H1 (cell line): Measurements from ENCODE around the gene PTPN9. TPM values are rescaled to one million over a fixed set of nuclear protein-coding genes. Genes with fewer than 3 reads are reported as not detected.
A peak's percentile ranks its signal among the peaks of the same experiment; 100 is the strongest.

Source experiments
- CTCF ChIA-PET: fragments of 300-600 bp; sonication (Branson Sonifier 250); formaldehyde crosslinking; loops from one replicate; lab custom pipeline; 2021; ENCODE audit not compliant: partially characterized antibody; lab: Charles Lee
- POLR2A ChIA-PET: fragments of 300-600 bp; sonication (Branson Sonifier 250); formaldehyde crosslinking; loops from one replicate; lab custom pipeline; 2021; ENCODE audit warnings: inconsistent platforms; ENCODE audit not compliant: partially characterized antibody; lab: Charles Lee
- DNase-seq, 2 experiments: peaks; one replicate each; pipeline versions ENCODE4 v3.0.0 to v3.0.0-alpha.2; 2010 to 2022; ENCODE audit warnings: low spot score in 2 of 2, low read depth in 1 of 2, mixed read lengths in 1 of 2
- FAIRE-seq: peaks from 2 replicates; lab custom pipeline; 2011; peaks lifted over from hg19 to GRCh38; lab: Jason Lieb, UNC
- H2AFZ ChIP-seq: 2 replicates; pipeline ENCODE4 v1.8.1; 2012; ENCODE audit warnings: low read length, inconsistent platforms
- H2AK5ac ChIP-seq: 2 replicates; pipeline ENCODE4 v1.6.1; 2013; ENCODE audit warnings: low read depth, low read length
- H2BK120ac ChIP-seq: replicated peaks from 2 replicates; pipeline ENCODE3; 2013; ENCODE audit warnings: low read depth, low read length, inconsistent platforms
- H2BK12ac ChIP-seq: 2 replicates; pipeline ENCODE4 v1.6.1; 2013; ENCODE audit warnings: low read depth, low read length
- H2BK15ac ChIP-seq: 2 replicates; pipeline ENCODE4 v1.6.1; 2013; ENCODE audit warnings: low read length
- H2BK20ac ChIP-seq: 2 replicates; pipeline ENCODE4 v1.6.1; 2013; ENCODE audit warnings: low read length
- H2BK5ac ChIP-seq: 2 replicates; pipeline ENCODE4 v1.6.1; 2013; ENCODE audit warnings: low read depth, low read length
- H3K14ac ChIP-seq: 2 replicates; pipeline ENCODE4 v1.6.1; 2013; ENCODE audit warnings: inconsistent platforms; ENCODE audit not compliant: insufficient read length
- H3K18ac ChIP-seq: 2 replicates; pipeline ENCODE4 v1.6.1; 2013; ENCODE audit warnings: low read length; ENCODE audit errors: extremely low read depth
- H3K23ac ChIP-seq: 2 replicates; pipeline ENCODE4 v1.6.1; 2013; ENCODE audit warnings: inconsistent platforms; ENCODE audit not compliant: insufficient read length
- H3K23me2 ChIP-seq: 2 replicates; pipeline ENCODE4 v1.6.1; 2013; ENCODE audit warnings: low read depth, low read length
- H3K27ac ChIP-seq: 2 replicates; pipeline ENCODE4 v1.6.1; 2011; ENCODE audit warnings: low read depth, low read length, inconsistent platforms
- H3K27me3 ChIP-seq, 4 experiments: replicated peaks in 1 of 4; 1 replicate in 1 of 4; 2 replicates in 3 of 4; pipeline versions ENCODE4 v1.6.1 to v1.8.1; 2011 to 2013; ENCODE audit warnings: low read length in 3 of 4, mild to moderate bottlenecking in 3 of 4, inconsistent platforms in 2 of 4, mixed read lengths in 2 of 4, moderate library complexity in 1 of 4; ENCODE audit not compliant: control insufficient read depth in 3 of 4, insufficient read depth in 3 of 4; ENCODE audit errors: extremely low read depth in 1 of 4
- H3K36me3 ChIP-seq, 4 experiments: 2 replicates each; pipeline versions ENCODE4 v1.6.1 to v1.8.1; 2011 to 2013; ENCODE audit warnings: mild to moderate bottlenecking in 4 of 4, low read length in 3 of 4, moderate library complexity in 2 of 4, control low read depth in 1 of 4, inconsistent platforms in 1 of 4; ENCODE audit not compliant: insufficient read depth in 4 of 4, control insufficient read depth in 2 of 4
- H3K4ac ChIP-seq: replicated peaks from 2 replicates; pipeline ENCODE3; 2013; ENCODE audit warnings: low read length, low read depth, mixed read lengths, inconsistent platforms; ENCODE audit not compliant: insufficient read length
- H3K4me1 ChIP-seq, 4 experiments: replicated peaks in 1 of 4; 1 replicate in 1 of 4; 2 replicates in 3 of 4; pipeline versions ENCODE4 v1.6.1 to v1.8.1; 2011 to 2013; ENCODE audit warnings: low read length in 3 of 4, inconsistent platforms in 2 of 4, mixed read lengths in 1 of 4; ENCODE audit not compliant: insufficient read depth in 4 of 4, control insufficient read depth in 3 of 4
- H3K4me2 ChIP-seq, 2 experiments: 2 replicates each; pipeline versions ENCODE4 v1.6.1 to v1.8.1; 2011 to 2013; ENCODE audit warnings: low read depth in 2 of 2, low read length in 2 of 2, control low read depth in 1 of 2, inconsistent platforms in 1 of 2, mild to moderate bottlenecking in 1 of 2; ENCODE audit not compliant: insufficient read depth in 1 of 2
- H3K4me3 ChIP-seq, 4 experiments: fragments of 200-600, 300-600 bp in 1 of 4; sonication (generic), shearing (Covaris generic), sonication (Bioruptor Twin) in 1 of 4; 2 replicates each; pipeline versions ENCODE4 v1.5.1 to v1.8.1; 2011 to 2016; ENCODE audit warnings: low read length in 4 of 4, low read depth in 3 of 4, control low read depth in 2 of 4, inconsistent platforms in 2 of 4, mild to moderate bottlenecking in 2 of 4, mixed read lengths in 1 of 4, moderate library complexity in 1 of 4; ENCODE audit not compliant: insufficient read depth in 2 of 4; ENCODE audit errors: extremely low read depth in 1 of 4
- H3K56ac ChIP-seq: replicated peaks from 2 replicates; pipeline ENCODE3; 2013; ENCODE audit warnings: low read depth, mild to moderate bottlenecking, mixed read lengths, low read length, inconsistent platforms; ENCODE audit not compliant: insufficient read length
- H3K79me1 ChIP-seq: 2 replicates; pipeline ENCODE4 v1.6.1; 2013; ENCODE audit warnings: low read depth, low read length, control low read depth
- H3K79me2 ChIP-seq, 2 experiments: 2 replicates each; pipeline versions ENCODE4 v1.6.1 to v1.8.1; 2012 to 2013; ENCODE audit warnings: low read length in 2 of 2, mild to moderate bottlenecking in 2 of 2, inconsistent platforms in 1 of 2; ENCODE audit not compliant: insufficient read depth in 2 of 2, control insufficient read depth in 1 of 2
- H3K9ac ChIP-seq, 4 experiments: replicated peaks in 1 of 4; 1 replicate in 1 of 4; 2 replicates in 3 of 4; pipeline versions ENCODE4 v1.6.1 to v1.8.1; 2011 to 2013; ENCODE audit warnings: low read depth in 3 of 4, low read length in 3 of 4, control low read depth in 2 of 4, mild to moderate bottlenecking in 2 of 4, moderate library complexity in 2 of 4, inconsistent platforms in 1 of 4; ENCODE audit errors: extremely low read depth in 1 of 4
- H3K9me3 ChIP-seq, 2 experiments: 2 replicates each; pipeline versions ENCODE4 v1.6.1 to v1.8.1; 2012 to 2013; ENCODE audit warnings: mild to moderate bottlenecking in 2 of 2, moderate library complexity in 2 of 2, control low read depth in 1 of 2, inconsistent platforms in 1 of 2, low read depth in 1 of 2, low read length in 1 of 2, mixed read lengths in 1 of 2; ENCODE audit not compliant: insufficient read depth in 2 of 2
- H4K20me1 ChIP-seq, 2 experiments: replicated peaks in 1 of 2; 2 replicates each; pipeline versions ENCODE3 to v1.8.1; 2011 to 2013; ENCODE audit warnings: inconsistent platforms in 2 of 2, low read length in 2 of 2, mild to moderate bottlenecking in 1 of 2; ENCODE audit not compliant: insufficient read depth in 2 of 2, control insufficient read depth in 1 of 2
- H4K5ac ChIP-seq: 2 replicates; pipeline ENCODE4 v1.6.1; 2013; ENCODE audit warnings: low read length, low read depth, mixed read lengths, inconsistent platforms; ENCODE audit not compliant: insufficient read length
- H4K8ac ChIP-seq: 2 replicates; pipeline ENCODE4 v1.8.0; 2013; ENCODE audit warnings: mild to moderate bottlenecking, moderate library complexity, low read length, inconsistent platforms; ENCODE audit not compliant: insufficient read depth; ENCODE audit errors: extremely low read depth
- H4K91ac ChIP-seq: replicated peaks from 2 replicates; pipeline ENCODE3; 2013; ENCODE audit warnings: low read length, mixed read lengths, inconsistent platforms; ENCODE audit not compliant: insufficient read length
- CEBPB ChIP-seq: IDR thresholded peaks from 2 replicates; pipeline ENCODE4 v1.6.1; 2012; ENCODE audit warnings: low read depth, low read length
- CHD1 ChIP-seq: IDR thresholded peaks from 2 replicates; pipeline ENCODE4 v1.6.1; 2012; ENCODE audit warnings: low read depth, low read length, improper control_type of control experiment
- EP300 ChIP-seq, 2 experiments: IDR thresholded peaks; 1 replicate in 1 of 2; 2 replicates in 1 of 2; pipeline ENCODE4 v1.6.1; 2011 to 2012; ENCODE audit warnings: low read depth in 2 of 2, low read length in 2 of 2, mild to moderate bottlenecking in 2 of 2, borderline replicate concordance in 1 of 2, inconsistent platforms in 1 of 2, moderate library complexity in 1 of 2
- FOSL1 ChIP-seq: IDR thresholded peaks from 2 replicates; pipeline ENCODE4 v1.6.1; 2011; ENCODE audit warnings: mild to moderate bottlenecking, low read depth, low read length, moderate library complexity; ENCODE audit not compliant: insufficient read depth
- HDAC2 ChIP-seq, 2 experiments: fragments of 300-600 bp in 1 of 2; sonication (generic) in 1 of 2; IDR thresholded peaks; 2 replicates each; pipeline ENCODE4 v1.6.1; 2011 to 2012; ENCODE audit warnings: low read depth in 2 of 2, low read length in 2 of 2, mild to moderate bottlenecking in 2 of 2, moderate library complexity in 2 of 2, borderline replicate concordance in 1 of 2, inconsistent platforms in 1 of 2
- KDM4A ChIP-seq: IDR thresholded peaks from one replicate; pipeline ENCODE4 v1.7.1; 2012; ENCODE audit warnings: low read depth, mild to moderate bottlenecking, moderate library complexity, low read length, inconsistent platforms; ENCODE audit not compliant: severe bottlenecking
- POLR2AphosphoS5 ChIP-seq: IDR thresholded peaks from 2 replicates; pipeline ENCODE4 v1.6.1; 2011; ENCODE audit warnings: low read depth, low read length
- SAP30 ChIP-seq: fragments of 300-600 bp; sonication (generic); IDR thresholded peaks from 2 replicates; pipeline ENCODE4 v1.7.1; 2012; ENCODE audit warnings: low read length, moderate library complexity, mild to moderate bottlenecking, inconsistent platforms; ENCODE audit not compliant: insufficient read depth, insufficient replicate concordance
- SP4 ChIP-seq: IDR thresholded peaks from 2 replicates; pipeline ENCODE4 v1.6.1; 2012; ENCODE audit warnings: low read length, inconsistent platforms
- TAF7 ChIP-seq: optimal IDR thresholded peaks from 2 replicates; pipeline ENCODE3; 2011; ENCODE audit warnings: low read depth, mild to moderate bottlenecking, inconsistent platforms, low read length, moderate library complexity, borderline replicate concordance
- WGBS, 2 experiments: shearing (Covaris generic) in 1 of 2; methylation state at CpG; one replicate each; pipeline versions ENCODE4 v1.1.6 to v1.1.7; 2013 to 2015; ENCODE audit warnings: low lambda C conversion rate in 2 of 2, mixed read lengths in 2 of 2, inconsistent platforms in 1 of 2, low coverage in 1 of 2, missing lambda C conversion rate in 1 of 2; ENCODE audit not compliant: insufficient replicate concordance in 2 of 2, insufficient coverage in 1 of 2, insufficient read length in 1 of 2; ENCODE audit errors: extremely low coverage in 1 of 2, missing lambda C conversion rate in 1 of 2; 5-methylcytosine and 5-hydroxymethylcytosine counted together
- polyA plus RNA-seq, 7 experiments: library from polyadenylated mRNA; depleted of rRNA in 3 of 7; stranded (reverse) in 5 of 7; unstranded in 2 of 7; fragments of >200 nt in 5 of 7; fragments of 200-250 nt in 2 of 7; gene quantifications; 1 replicate in 5 of 7; 2 replicates in 1 of 7; 4 replicates in 1 of 7; pipeline versions ENCODE4 v1.2.1 to v1.2.3, GENCODE V29; 2011 to 2013; ENCODE audit warnings: missing spikeins in 2 of 7, mixed read lengths in 2 of 7
- total RNA-seq: library from RNA; stranded (reverse); fragmentation: NEBNext Ultra II Directional; extraction: Animal tissue kit (Norgen Biotek cat#: 25700); gene quantifications from 2 replicates; pipeline ENCODE4 v1.2.1, GENCODE V29; 2021

The PTPN9 gene
- total and polyA plus RNA-seq, 2 of the 8 experiments (the other 6 are each of a cell fraction or from before 2014, with no cell fraction given): 46.6 to 57.4 TPM

DNA sequence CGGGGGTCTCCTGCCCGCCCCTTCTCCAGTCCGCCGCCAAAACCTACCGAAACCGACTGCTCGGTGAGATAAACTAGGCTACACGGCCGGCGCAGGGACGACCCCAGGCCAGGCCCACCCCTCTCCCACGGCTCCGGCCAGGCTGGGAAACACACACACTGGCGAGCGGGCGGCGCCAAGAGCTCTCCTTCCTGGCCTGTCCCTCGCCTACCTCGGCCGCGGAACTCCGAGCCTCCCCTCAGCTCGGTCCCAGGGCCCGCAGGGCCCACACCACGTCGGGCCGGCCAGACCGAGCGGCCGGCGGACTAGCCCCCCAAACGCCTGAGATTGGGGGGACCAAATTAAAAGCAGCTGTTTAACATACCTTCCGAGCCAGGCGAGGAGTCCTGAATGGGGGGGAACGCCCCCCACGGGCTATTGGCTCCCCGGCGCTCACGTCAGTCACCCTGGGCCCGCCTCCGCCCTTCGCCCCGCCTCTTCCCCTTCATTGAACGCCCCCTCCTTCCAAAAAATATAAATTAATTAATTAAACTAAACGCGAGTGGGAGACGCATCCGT lies 123.6 kb downstream of the PTPN9 start:
- 2% methylated on average over 43 of the region's 48 CpGs; no CpG with 5 or more reads in 1 of the 2 experiments for WGBS, 2 experiments
- Histone ChIP-seq H2AK5ac (no peak overlapping the region), H3K18ac (peak overlapping the region; percentile 97; the same call in 1 of the 2 replicates), H3K14ac (no peak overlapping the region), H2BK12ac (peak overlapping the region; percentile 69; the same call in 1 of the 2 replicates), H3K79me2 (peaks cover 0 to 5% of the 10 kb centered on the region in 2 experiments; a peak in 2 of 4 replicates), H3K79me1 (0 out of 2 replicates have a peak, but pooled peaks cover under 1% of the 10 kb centered on the region), H4K5ac (peak overlapping the region; percentile 98), H3K56ac (peak overlapping the region; percentile 13), H3K27ac (peak overlapping the region; percentile 70; the same call in 1 of the 2 replicates), H4K91ac (no peak overlapping the region), H2BK15ac (no peak overlapping the region), H2BK20ac (no peak overlapping the region), H3K23ac (no peak overlapping the region), H3K9ac (peak overlapping the region; percentile 71 to 77 (median 76)), H2BK120ac (no peak overlapping the region), H3K4me3 (peak overlapping the region; percentile 85 to 93 (median 86)), H3K4me1 (peaks cover 0 to 8% (median 2%) of the 10 kb centered on the region in 4 experiments; a peak in 2 of 7 replicates), H3K4me2 (peak overlapping the region; percentile 94 to 97), H3K36me3 (no peaks in the 10 kb centered on the region), H2AFZ (peak overlapping the region; percentile 91), H4K8ac (peak overlapping the region; percentile 96), H4K20me1 (peaks cover 0 to under 1% of the 10 kb centered on the region in 2 experiments), H3K27me3 (no peaks in the 10 kb centered on the region), H3K23me2 (peaks cover 20% of the 10 kb centered on the region), H3K9me3 (no peaks in the 10 kb centered on the region; a peak in 1 of 4 replicates), H2BK5ac (peak overlapping the region; percentile 90; the same call in 1 of the 2 replicates), H3K4ac (no peak overlapping the region)
- POLR2A ChIA-PET: interaction anchor here (0.9 to 5.0 kb wide), 15 partner anchors 9 to 213 kb away, joined by 3 to 61 read pairs (median 5); partner anchors contain the start of genes IMP3, MAN2C1, PTPN9 and SNX33
- FAIRE-seq (no peak), DNase-seq (peak in 1 of 2 experiments; percentile 91)
- CTCF ChIA-PET: interaction anchor here (0.5 to 1.4 kb wide), 5 partner anchors 10 to 1889 kb away, joined by 3 to 4 read pairs (median 3); no protein-coding TSS in a partner anchor
- no peak for TF ChIP-seq FOSL1
- no peak for TF ChIP-seq SAP30
- TF ChIP-seq EP300 (IDR thresholded peaks at IDR 0.05; ENCODE audit: borderline replicate concordance in 1 of 2, low read depth in 2 of 2, low read length in 2 of 2): no peak
- TF ChIP-seq SP4: peak; percentile 79; the same call in 1 of the 2 replicates
- TF ChIP-seq TAF7: no peak
- TF ChIP-seq CEBPB: no peak
- TF ChIP-seq POLR2AphosphoS5: no peak; the same call in 1 of the 2 replicates
- TF ChIP-seq HDAC2 (IDR thresholded peaks at IDR 0.05; ENCODE audit: borderline replicate concordance in 1 of 2, low read depth in 2 of 2, low read length in 2 of 2): peak in 1 of 2 experiments; percentile 63; a peak in 1 of 4 replicates
- TF ChIP-seq CHD1: no peak
- peak; percentile 67 for TF ChIP-seq KDM4A
